GM12873 (cell line): ENCODE measurements around the gene COQ10B.

Experiments
- CTCF ChIP-seq: IDR thresholded peaks from 2 replicates; pipeline ENCODE4 v1.5.1; 2012; ENCODE audit warnings: low read depth, mild to moderate bottlenecking, moderate library complexity, low read length, control low read depth; ENCODE audit not compliant: insufficient read depth; ENCODE audit errors: missing control alignments

COQ10B gene

GRCh38 chr2:197516393-197516761 is 63.0 kb downstream of the COQ10B start:
- no peak for TF ChIP-seq CTCF

- no peak for TF ChIP-seq CTCF
Measured at GRCh38 chr2:197517150-197517549, 63.8 kb downstream of the COQ10B start.
